HL-60 (cell line): ENCODE measurements around the gene MAP2K4.

Experiments used
- DNase-seq, 2 experiments: peaks; one replicate each; pipeline ENCODE4 v3.0.0-alpha.2; 2010 to 2020; ENCODE audit warnings: low read depth in 1 of 2, low spot score in 1 of 2
- H3K27ac ChIP-seq: fragments of 250-450 bp; sonication (Bioruptor Pico); replicated peaks from 2 replicates; pipeline ENCODE4 v1.5.1; 2020; ENCODE audit warnings: mild to moderate bottlenecking, moderate library complexity
- H3K27me3 ChIP-seq: fragments of 250-450 bp; sonication (Bioruptor Pico); 2 replicates; pipeline ENCODE4 v1.5.1; 2021; ENCODE audit warnings: mild to moderate bottlenecking, moderate library complexity; ENCODE audit not compliant: insufficient read depth, poor library complexity, severe bottlenecking
- H3K4me3 ChIP-seq: replicated peaks from 2 replicates; pipeline ENCODE4 v1.5.1; 2011; ENCODE audit warnings: mild to moderate bottlenecking, control low read depth, low read length; ENCODE audit not compliant: insufficient read depth
- CTCF ChIP-seq: IDR thresholded peaks from one replicate; pipeline ENCODE4 v1.5.1; 2011; ENCODE audit warnings: low read length, control low read depth, inconsistent platforms; ENCODE audit not compliant: insufficient read depth
- GABPA ChIP-seq: IDR thresholded peaks from 2 replicates; pipeline ENCODE4 v1.6.1; 2012; ENCODE audit warnings: low read depth
- POLR2AphosphoS5 ChIP-seq: IDR thresholded peaks from 2 replicates; pipeline ENCODE4 v1.6.1; 2012; ENCODE audit warnings: low read depth
- SPI1 ChIP-seq: IDR thresholded peaks from 2 replicates; pipeline ENCODE4 v1.6.1; 2012; ENCODE audit warnings: low read depth, mild to moderate bottlenecking, borderline replicate concordance
- TF ChIP-seq, protein P1 (sequence below): IDR thresholded peaks from 2 replicates; pipeline ENCODE4 v1.6.1; 2012; ENCODE audit warnings: low read depth; ENCODE audit not compliant: insufficient replicate concordance

MAP2K4 gene

GRCh38 chr17:12114686-12115418 is 94.2 kb downstream of the MAP2K4 start:
- H3K27ac ChIP-seq: no peak overlapping the region
- H3K4me3 ChIP-seq: no peak overlapping the region
- no peaks in the 10 kb centered on the region for H3K27me3 ChIP-seq
- DNase-seq: no peak
- no peak for TF ChIP-seq CTCF
- TF ChIP-seq, protein P1, sequence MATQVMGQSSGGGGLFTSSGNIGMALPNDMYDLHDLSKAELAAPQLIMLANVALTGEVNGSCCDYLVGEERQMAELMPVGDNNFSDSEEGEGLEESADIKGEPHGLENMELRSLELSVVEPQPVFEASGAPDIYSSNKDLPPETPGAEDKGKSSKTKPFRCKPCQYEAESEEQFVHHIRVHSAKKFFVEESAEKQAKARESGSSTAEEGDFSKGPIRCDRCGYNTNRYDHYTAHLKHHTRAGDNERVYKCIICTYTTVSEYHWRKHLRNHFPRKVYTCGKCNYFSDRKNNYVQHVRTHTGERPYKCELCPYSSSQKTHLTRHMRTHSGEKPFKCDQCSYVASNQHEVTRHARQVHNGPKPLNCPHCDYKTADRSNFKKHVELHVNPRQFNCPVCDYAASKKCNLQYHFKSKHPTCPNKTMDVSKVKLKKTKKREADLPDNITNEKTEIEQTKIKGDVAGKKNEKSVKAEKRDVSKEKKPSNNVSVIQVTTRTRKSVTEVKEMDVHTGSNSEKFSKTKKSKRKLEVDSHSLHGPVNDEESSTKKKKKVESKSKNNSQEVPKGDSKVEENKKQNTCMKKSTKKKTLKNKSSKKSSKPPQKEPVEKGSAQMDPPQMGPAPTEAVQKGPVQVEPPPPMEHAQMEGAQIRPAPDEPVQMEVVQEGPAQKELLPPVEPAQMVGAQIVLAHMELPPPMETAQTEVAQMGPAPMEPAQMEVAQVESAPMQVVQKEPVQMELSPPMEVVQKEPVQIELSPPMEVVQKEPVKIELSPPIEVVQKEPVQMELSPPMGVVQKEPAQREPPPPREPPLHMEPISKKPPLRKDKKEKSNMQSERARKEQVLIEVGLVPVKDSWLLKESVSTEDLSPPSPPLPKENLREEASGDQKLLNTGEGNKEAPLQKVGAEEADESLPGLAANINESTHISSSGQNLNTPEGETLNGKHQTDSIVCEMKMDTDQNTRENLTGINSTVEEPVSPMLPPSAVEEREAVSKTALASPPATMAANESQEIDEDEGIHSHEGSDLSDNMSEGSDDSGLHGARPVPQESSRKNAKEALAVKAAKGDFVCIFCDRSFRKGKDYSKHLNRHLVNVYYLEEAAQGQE: no peak
- TF ChIP-seq POLR2AphosphoS5: no peak
- TF ChIP-seq SPI1: no peak
- TF ChIP-seq GABPA: no peak

GRCh38 chr17:12116143-12116542 is 95.5 kb downstream of the MAP2K4 start:
- H3K27ac ChIP-seq: no peak overlapping the region
- H3K27me3 ChIP-seq: no peaks in the 10 kb centered on the region
- no peak for DNase-seq
- no peak overlapping the region for H3K4me3 ChIP-seq
- TF ChIP-seq SPI1 (no peak), CTCF (no peak), POLR2AphosphoS5 (no peak), GABPA (no peak)
- TF ChIP-seq, protein P1: no peak

DNA sequence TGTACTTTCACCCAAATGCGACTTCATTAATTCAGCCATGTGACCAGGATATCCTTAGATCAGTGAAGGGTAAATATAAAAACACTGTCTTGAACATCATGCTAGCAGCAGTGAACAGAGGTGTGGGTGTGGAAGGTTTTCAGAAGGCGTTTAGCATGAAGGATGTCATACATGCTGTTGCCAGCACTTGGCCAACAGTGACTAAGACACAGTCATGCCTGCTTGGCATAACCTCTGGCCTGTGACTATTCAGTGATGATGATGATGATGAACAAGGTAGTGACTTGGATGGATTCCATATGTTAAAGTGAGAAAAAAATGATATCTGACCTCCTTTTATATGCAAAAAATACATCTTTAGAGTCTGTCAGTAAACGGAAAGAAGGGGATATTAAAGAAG is 97.9 kb downstream of the MAP2K4 start:
- H3K27ac ChIP-seq: no peak overlapping the region
- DNase-seq: no peak
- H3K4me3 ChIP-seq: no peak overlapping the region
- H3K27me3 ChIP-seq: no peaks in the 10 kb centered on the region
- TF ChIP-seq SPI1: no peak
- TF ChIP-seq CTCF: no peak

GRCh38 chr17:12122075-12122474 is 101.4 kb downstream of the MAP2K4 start:
- DNase-seq: no peak
- H3K27me3 ChIP-seq: no peaks in the 10 kb centered on the region
- H3K27ac ChIP-seq: no peak overlapping the region
- TF ChIP-seq, protein P1: no peak
- TF ChIP-seq SPI1: no peak
- TF ChIP-seq POLR2AphosphoS5: no peak
- no peak for TF ChIP-seq GABPA
- TF ChIP-seq CTCF: no peak
- H3K4me3 ChIP-seq: no peak overlapping the region
